HepG2 (cell line): ENCODE data around the gene GAN. TPM values are rescaled to one million over a fixed set of nuclear protein-coding genes. Genes with fewer than 3 reads are reported as not detected.

Experiments used
- ATF7 ChIP-seq, 2 experiments: fragments of 450-650 bp in 1 of 2; sonication (generic) in 1 of 2; formaldehyde crosslinking in 1 of 2; IDR thresholded peaks; 2 replicates each; pipeline versions ENCODE4 v1.4.0 to v1.6.1; 2016 to 2020; ENCODE audit warnings: antibody characterized with exemption in 1 of 2, mild to moderate bottlenecking in 1 of 2, missing genetic modification reagents in 1 of 2
- ATM ChIP-seq: fragments of 450-650 bp; IDR thresholded peaks from 2 replicates; pipeline ENCODE4 v1.7.1; 2017; ENCODE audit warnings: mild to moderate bottlenecking, borderline replicate concordance
- FOXK1 ChIP-seq: sonication (generic); formaldehyde crosslinking; IDR thresholded peaks from 2 replicates; pipeline ENCODE4 v1.4.0; 2020; ENCODE audit warnings: low read depth, missing genetic modification reagents, borderline replicate concordance
- MXD3 ChIP-seq: IDR thresholded peaks from 2 replicates; pipeline ENCODE4 v1.6.1; 2016; ENCODE audit warnings: mild to moderate bottlenecking, missing biosample characterization, missing genetic modification reagents
- PCBP1 ChIP-seq: fragments of 200-400 bp; formaldehyde crosslinking; IDR thresholded peaks from 2 replicates; pipeline ENCODE4 v1.6.1; 2017; ENCODE audit warnings: mild to moderate bottlenecking, low read depth, low read length, borderline replicate concordance
- RBM22 ChIP-seq: fragments of 200-400 bp; formaldehyde crosslinking; optimal IDR thresholded peaks from 2 replicates; pipeline ENCODE3; 2017; ENCODE audit warnings: mild to moderate bottlenecking, low read length, moderate library complexity
- SAP130 ChIP-seq: IDR thresholded peaks from 2 replicates; pipeline ENCODE4 v1.6.1; 2016; ENCODE audit warnings: low read depth
- SP1 ChIP-seq, 2 experiments: fragments of 450-650 bp in 1 of 2; sonication (generic) in 1 of 2; formaldehyde crosslinking in 1 of 2; IDR thresholded peaks; 2 replicates each; pipeline versions ENCODE4 v1.4.0 to v1.6.1; 2016 to 2020; ENCODE audit warnings: missing genetic modification reagents in 1 of 2
- TBX2 ChIP-seq: sonication (generic); formaldehyde crosslinking; IDR thresholded peaks from 2 replicates; pipeline ENCODE4 v1.5.0; 2020; ENCODE audit warnings: missing genetic modification reagents, mild to moderate bottlenecking, borderline replicate concordance
- TMF1 ChIP-seq: sonication (generic); formaldehyde crosslinking; IDR thresholded peaks from 2 replicates; pipeline ENCODE4 v1.8.1; 2022; ENCODE audit warnings: low read depth, missing genetic modification reagents
- TRAFD1 ChIP-seq: sonication (generic); formaldehyde crosslinking; IDR thresholded peaks from 2 replicates; pipeline ENCODE4 v1.5.1; 2020; ENCODE audit warnings: missing genetic modification reagents, mild to moderate bottlenecking, borderline replicate concordance
- ZFP37 ChIP-seq: sonication (generic); formaldehyde crosslinking; IDR thresholded peaks from 2 replicates; pipeline ENCODE4 v1.4.0; 2020; ENCODE audit warnings: missing genetic modification reagents, borderline replicate concordance
- ZMYM3 ChIP-seq: sonication (generic); formaldehyde crosslinking; IDR thresholded peaks from 2 replicates; pipeline ENCODE4 v1.5.1; 2020; ENCODE audit warnings: mild to moderate bottlenecking, missing genetic modification reagents
- ZNF546 ChIP-seq: sonication (generic); formaldehyde crosslinking; conservative IDR thresholded peaks from 2 replicates; pipeline ENCODE4 v1.8.1; 2023; ENCODE audit warnings: mild to moderate bottlenecking, missing genetic modification reagents
- ZNF768 ChIP-seq: sonication (generic); formaldehyde crosslinking; IDR thresholded peaks from 2 replicates; pipeline ENCODE4 v1.4.0; 2020; ENCODE audit warnings: missing genetic modification reagents
- polyA plus RNA-seq, 8 experiments: library from polyadenylated mRNA; depleted of rRNA in 3 of 8; stranded (reverse) in 7 of 8; unstranded in 1 of 8; fragments of >200 nt; fragmentation: Illumina TruSeq in 4 of 8; extraction: Trizol in 4 of 8; gene quantifications; 2 replicates each; pipeline versions ENCODE4 v1.2.1 to v1.2.3, GENCODE V29; 2011 to 2016; ENCODE audit warnings: low read depth in 4 of 8, missing spikeins in 1 of 8, mixed read lengths in 1 of 8; ENCODE audit not compliant: insufficient read depth in 1 of 8
- total RNA-seq, 5 experiments: library from RNA; depleted of rRNA; stranded (reverse); fragments of >200 nt; fragmentation: Illumina TruSeq; extraction: Trizol; gene quantifications; 2 replicates each; pipeline ENCODE4 v1.2.3, GENCODE V29; 2016; ENCODE audit warnings: low read depth in 1 of 5
- TF ChIP-seq, protein P1 (sequence below): sonication (generic); formaldehyde crosslinking; IDR thresholded peaks from 2 replicates; pipeline ENCODE4 v1.5.0; 2020; ENCODE audit warnings: mild to moderate bottlenecking, missing genetic modification reagents, borderline replicate concordance
- TF ChIP-seq, protein P2 (sequence below): fragments of 450-650 bp; IDR thresholded peaks from 2 replicates; pipeline ENCODE4 v1.6.1; 2017
- TF ChIP-seq, protein P3 (sequence below): sonication (generic); formaldehyde crosslinking; conservative IDR thresholded peaks from 2 replicates; pipeline ENCODE4 v1.4.0; 2020; ENCODE audit warnings: missing genetic modification reagents

Gene GAN
- total and polyA plus RNA-seq, 2 of the 13 experiments (the other 11 are each of a cell fraction or from before 2014, with no cell fraction given): 4.3 to 11.0 TPM

GRCh38 chr16:81403601-81404391 lies 89.0 kb downstream of the GAN start (continued):
- TF ChIP-seq FOXK1 (CRISPR knock-in tag) (no peak), ZNF546 (CRISPR knock-in tag) (peak; percentile 69; the same call in 1 of the 2 replicates), TBX2 (CRISPR knock-in tag) (peak; percentile 76), PCBP1 (0 out of 2 replicates have a peak, but pooled peaks have one; percentile 25), ATF7 (IDR thresholded peaks at IDR 0.05) (no peak), ATF7 (CRISPR knock-in tag; IDR thresholded peaks at IDR 0.05) (no peak), SP1 (IDR thresholded peaks at IDR 0.05) (no peak), SP1 (CRISPR knock-in tag; IDR thresholded peaks at IDR 0.05) (peak; percentile 25; the same call in 1 of the 2 replicates), TMF1 (no peak), SAP130 (CRISPR knock-in tag) (peak; percentile 82), ZMYM3 (CRISPR knock-in tag) (peak; percentile 84; the same call in 1 of the 2 replicates), RBM22 (no peak), MXD3 (CRISPR knock-in tag) (no peak), ZFP37 (CRISPR knock-in tag) (0 out of 2 replicates have a peak, but pooled peaks have one; percentile 74), TRAFD1 (no peak; the same call in 1 of the 2 replicates), ATM (no peak), ZNF768 (CRISPR knock-in tag) (peak; percentile 60; the same call in 1 of the 2 replicates)
- TF ChIP-seq, protein P1, sequence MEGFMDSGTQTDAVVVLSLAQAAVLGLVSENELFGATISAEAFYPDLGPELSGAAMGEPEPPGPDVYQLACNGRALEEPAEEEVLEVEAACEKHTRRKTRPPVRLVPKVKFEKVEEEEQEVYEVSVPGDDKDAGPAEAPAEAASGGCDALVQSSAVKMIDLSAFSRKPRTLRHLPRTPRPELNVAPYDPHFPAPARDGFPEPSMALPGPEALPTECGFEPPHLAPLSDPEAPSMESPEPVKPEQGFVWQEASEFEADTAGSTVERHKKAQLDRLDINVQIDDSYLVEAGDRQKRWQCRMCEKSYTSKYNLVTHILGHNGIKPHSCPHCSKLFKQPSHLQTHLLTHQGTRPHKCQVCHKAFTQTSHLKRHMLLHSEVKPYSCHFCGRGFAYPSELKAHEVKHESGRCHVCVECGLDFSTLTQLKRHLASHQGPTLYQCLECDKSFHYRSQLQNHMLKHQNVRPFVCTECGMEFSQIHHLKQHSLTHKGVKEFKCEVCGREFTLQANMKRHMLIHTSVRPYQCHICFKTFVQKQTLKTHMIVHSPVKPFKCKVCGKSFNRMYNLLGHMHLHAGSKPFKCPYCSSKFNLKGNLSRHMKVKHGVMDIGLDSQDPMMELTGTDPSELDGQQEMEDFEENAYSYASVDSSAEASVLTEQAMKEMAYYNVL (CRISPR knock-in tag): peak; percentile 51; the same call in 1 of the 2 replicates
- TF ChIP-seq, protein P2, sequence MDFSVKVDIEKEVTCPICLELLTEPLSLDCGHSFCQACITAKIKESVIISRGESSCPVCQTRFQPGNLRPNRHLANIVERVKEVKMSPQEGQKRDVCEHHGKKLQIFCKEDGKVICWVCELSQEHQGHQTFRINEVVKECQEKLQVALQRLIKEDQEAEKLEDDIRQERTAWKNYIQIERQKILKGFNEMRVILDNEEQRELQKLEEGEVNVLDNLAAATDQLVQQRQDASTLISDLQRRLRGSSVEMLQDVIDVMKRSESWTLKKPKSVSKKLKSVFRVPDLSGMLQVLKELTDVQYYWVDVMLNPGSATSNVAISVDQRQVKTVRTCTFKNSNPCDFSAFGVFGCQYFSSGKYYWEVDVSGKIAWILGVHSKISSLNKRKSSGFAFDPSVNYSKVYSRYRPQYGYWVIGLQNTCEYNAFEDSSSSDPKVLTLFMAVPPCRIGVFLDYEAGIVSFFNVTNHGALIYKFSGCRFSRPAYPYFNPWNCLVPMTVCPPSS: no peak
- TF ChIP-seq, protein P3, sequence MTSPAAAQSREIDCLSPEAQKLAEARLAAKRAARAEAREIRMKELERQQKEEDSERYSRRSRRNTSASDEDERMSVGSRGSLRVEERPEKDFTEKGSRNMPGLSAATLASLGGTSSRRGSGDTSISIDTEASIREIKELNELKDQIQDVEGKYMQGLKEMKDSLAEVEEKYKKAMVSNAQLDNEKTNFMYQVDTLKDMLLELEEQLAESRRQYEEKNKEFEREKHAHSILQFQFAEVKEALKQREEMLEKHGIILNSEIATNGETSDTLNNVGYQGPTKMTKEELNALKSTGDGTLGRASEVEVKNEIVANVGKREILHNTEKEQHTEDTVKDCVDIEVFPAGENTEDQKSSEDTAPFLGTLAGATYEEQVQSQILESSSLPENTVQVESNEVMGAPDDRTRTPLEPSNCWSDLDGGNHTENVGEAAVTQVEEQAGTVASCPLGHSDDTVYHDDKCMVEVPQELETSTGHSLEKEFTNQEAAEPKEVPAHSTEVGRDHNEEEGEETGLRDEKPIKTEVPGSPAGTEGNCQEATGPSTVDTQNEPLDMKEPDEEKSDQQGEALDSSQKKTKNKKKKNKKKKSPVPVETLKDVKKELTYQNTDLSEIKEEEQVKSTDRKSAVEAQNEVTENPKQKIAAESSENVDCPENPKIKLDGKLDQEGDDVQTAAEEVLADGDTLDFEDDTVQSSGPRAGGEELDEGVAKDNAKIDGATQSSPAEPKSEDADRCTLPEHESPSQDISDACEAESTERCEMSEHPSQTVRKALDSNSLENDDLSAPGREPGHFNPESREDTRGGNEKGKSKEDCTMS: no peak
